ENCODE data around the gene SLC14A1. TPM values are rescaled to one million over a fixed set of nuclear protein-coding genes. Genes with fewer than 3 reads are reported as not detected.

SLC14A1 gene
- polyA plus RNA-seq, 1 donor from 2014 or later: not detected

DNA sequence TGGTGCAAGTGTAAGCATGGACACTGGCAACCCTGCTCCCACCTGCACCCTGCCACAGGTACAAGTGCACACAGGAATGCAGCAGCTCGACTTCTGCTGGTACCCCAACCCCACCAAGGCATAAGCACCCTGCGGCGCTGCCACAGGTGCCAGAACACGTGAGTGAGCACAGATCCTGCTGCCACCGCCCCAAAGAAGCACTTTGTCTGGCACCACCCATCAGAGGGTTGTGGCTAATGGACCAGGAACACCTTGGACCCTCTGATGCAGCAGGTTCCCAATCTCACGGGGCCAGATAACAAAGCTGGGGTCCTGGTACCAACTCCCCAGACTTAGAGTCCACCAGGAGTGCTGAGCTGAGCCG, 32.2 kb upstream of the SLC14A1 start:
- Histone ChIP-seq H3K27ac (ENCODE audit: low read length) (no peak overlapping the region), H3K9me3 (ENCODE audit: low read length) (no peaks in the 10 kb centered on the region), H3K9me2 (ENCODE audit: insufficient read depth, low read length) (no peaks in the 10 kb centered on the region), H3K36me3 (ENCODE audit: insufficient read depth, low read length) (no peaks in the 10 kb centered on the region), H3K4me2 (ENCODE audit: low read length) (no peak overlapping the region), H3K27me3 (ENCODE audit: insufficient read depth, low read depth, low read length) (no peaks in the 10 kb centered on the region), H3K79me2 (replicated peaks; ENCODE audit: insufficient read depth, low read length) (no peaks in the 10 kb centered on the region), H4K20me1 (ENCODE audit: insufficient read depth) (no peaks in the 10 kb centered on the region), H2AFZ (ENCODE audit: low read depth, low read length) (no peak overlapping the region), H3K9ac (ENCODE audit: low read length) (no peak overlapping the region), H3F3A (ENCODE audit: insufficient read depth, low read length, poor library complexity, severe bottlenecking) (no peaks in the 10 kb centered on the region), H3K4me3 (ENCODE audit: low read length) (no peak overlapping the region)
- TF ChIP-seq EP300 (conservative IDR thresholded peaks at IDR 0.05; ENCODE audit: poor library complexity, severe bottlenecking) (no peak), SMC3 (conservative IDR thresholded peaks at IDR 0.05; ENCODE audit: poor library complexity) (no peak), MXI1 (conservative IDR thresholded peaks at IDR 0.05; ENCODE audit: poor library complexity, severe bottlenecking) (no peak), RAD21 (conservative IDR thresholded peaks at IDR 0.05) (no peak), TAF1 (IDR thresholded peaks at IDR 0.05; ENCODE audit: low read depth) (no peak), POLR2AphosphoS5 (IDR thresholded peaks at IDR 0.05) (no peak), EZH2 (IDR thresholded peaks at IDR 0.05; ENCODE audit: borderline replicate concordance, insufficient read depth, low read length, poor library complexity, severe bottlenecking) (no peak)
- TF ChIP-seq, protein P1, sequence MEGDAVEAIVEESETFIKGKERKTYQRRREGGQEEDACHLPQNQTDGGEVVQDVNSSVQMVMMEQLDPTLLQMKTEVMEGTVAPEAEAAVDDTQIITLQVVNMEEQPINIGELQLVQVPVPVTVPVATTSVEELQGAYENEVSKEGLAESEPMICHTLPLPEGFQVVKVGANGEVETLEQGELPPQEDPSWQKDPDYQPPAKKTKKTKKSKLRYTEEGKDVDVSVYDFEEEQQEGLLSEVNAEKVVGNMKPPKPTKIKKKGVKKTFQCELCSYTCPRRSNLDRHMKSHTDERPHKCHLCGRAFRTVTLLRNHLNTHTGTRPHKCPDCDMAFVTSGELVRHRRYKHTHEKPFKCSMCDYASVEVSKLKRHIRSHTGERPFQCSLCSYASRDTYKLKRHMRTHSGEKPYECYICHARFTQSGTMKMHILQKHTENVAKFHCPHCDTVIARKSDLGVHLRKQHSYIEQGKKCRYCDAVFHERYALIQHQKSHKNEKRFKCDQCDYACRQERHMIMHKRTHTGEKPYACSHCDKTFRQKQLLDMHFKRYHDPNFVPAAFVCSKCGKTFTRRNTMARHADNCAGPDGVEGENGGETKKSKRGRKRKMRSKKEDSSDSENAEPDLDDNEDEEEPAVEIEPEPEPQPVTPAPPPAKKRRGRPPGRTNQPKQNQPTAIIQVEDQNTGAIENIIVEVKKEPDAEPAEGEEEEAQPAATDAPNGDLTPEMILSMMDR (IDR thresholded peaks at IDR 0.05; ENCODE audit: poor library complexity, severe bottlenecking): no peak
- TF ChIP-seq, protein P2, sequence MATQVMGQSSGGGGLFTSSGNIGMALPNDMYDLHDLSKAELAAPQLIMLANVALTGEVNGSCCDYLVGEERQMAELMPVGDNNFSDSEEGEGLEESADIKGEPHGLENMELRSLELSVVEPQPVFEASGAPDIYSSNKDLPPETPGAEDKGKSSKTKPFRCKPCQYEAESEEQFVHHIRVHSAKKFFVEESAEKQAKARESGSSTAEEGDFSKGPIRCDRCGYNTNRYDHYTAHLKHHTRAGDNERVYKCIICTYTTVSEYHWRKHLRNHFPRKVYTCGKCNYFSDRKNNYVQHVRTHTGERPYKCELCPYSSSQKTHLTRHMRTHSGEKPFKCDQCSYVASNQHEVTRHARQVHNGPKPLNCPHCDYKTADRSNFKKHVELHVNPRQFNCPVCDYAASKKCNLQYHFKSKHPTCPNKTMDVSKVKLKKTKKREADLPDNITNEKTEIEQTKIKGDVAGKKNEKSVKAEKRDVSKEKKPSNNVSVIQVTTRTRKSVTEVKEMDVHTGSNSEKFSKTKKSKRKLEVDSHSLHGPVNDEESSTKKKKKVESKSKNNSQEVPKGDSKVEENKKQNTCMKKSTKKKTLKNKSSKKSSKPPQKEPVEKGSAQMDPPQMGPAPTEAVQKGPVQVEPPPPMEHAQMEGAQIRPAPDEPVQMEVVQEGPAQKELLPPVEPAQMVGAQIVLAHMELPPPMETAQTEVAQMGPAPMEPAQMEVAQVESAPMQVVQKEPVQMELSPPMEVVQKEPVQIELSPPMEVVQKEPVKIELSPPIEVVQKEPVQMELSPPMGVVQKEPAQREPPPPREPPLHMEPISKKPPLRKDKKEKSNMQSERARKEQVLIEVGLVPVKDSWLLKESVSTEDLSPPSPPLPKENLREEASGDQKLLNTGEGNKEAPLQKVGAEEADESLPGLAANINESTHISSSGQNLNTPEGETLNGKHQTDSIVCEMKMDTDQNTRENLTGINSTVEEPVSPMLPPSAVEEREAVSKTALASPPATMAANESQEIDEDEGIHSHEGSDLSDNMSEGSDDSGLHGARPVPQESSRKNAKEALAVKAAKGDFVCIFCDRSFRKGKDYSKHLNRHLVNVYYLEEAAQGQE (IDR thresholded peaks at IDR 0.05; ENCODE audit: borderline replicate concordance): no peak

DNA sequence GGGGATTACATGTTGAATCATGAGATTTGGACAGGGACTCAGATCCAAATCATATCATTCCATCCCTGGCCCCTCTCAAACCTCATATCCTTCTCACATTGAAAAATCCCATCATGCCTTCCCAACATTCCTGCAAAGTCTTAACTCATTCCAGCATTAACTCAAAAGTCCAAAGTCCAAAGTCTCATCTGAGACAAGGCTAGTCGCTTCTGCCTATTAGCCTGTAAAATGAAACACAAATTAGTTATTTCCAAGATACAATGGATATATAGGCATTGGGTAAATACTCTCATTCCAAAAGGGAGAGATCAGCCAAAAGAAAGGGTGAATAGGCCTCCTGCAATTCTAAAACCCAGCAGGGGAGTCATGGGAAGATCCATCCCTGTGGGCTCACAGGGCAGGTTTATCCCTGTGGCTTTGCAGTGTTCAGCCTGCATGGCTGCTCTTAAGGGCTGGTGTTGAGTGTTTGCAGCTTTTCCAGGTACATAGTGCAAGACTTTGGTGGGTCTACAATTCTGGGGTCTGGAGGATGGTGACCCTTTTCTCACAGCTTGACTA, 21.2 kb upstream of the SLC14A1 start:
- H3K9ac ChIP-seq (ENCODE audit: low read length): no peak overlapping the region
- no peaks in the 10 kb centered on the region for H3K79me2 ChIP-seq (replicated peaks; ENCODE audit: insufficient read depth, low read length)
- TF ChIP-seq POLR2AphosphoS5 (IDR thresholded peaks at IDR 0.05) (no peak), MXI1 (conservative IDR thresholded peaks at IDR 0.05; ENCODE audit: poor library complexity, severe bottlenecking) (no peak), TAF1 (IDR thresholded peaks at IDR 0.05; ENCODE audit: low read depth) (no peak), SMC3 (conservative IDR thresholded peaks at IDR 0.05; ENCODE audit: poor library complexity) (no peak), EZH2 (IDR thresholded peaks at IDR 0.05; ENCODE audit: borderline replicate concordance, insufficient read depth, low read length, poor library complexity, severe bottlenecking) (no peak), RAD21 (conservative IDR thresholded peaks at IDR 0.05) (no peak), EP300 (conservative IDR thresholded peaks at IDR 0.05; ENCODE audit: poor library complexity, severe bottlenecking) (no peak)
- TF ChIP-seq, protein P2 (IDR thresholded peaks at IDR 0.05; ENCODE audit: borderline replicate concordance): no peak
- TF ChIP-seq, protein P1 (IDR thresholded peaks at IDR 0.05; ENCODE audit: poor library complexity, severe bottlenecking): no peak
- H3K36me3 ChIP-seq (ENCODE audit: insufficient read depth, low read length): no peaks in the 10 kb centered on the region
- no peaks in the 10 kb centered on the region for H4K20me1 ChIP-seq (ENCODE audit: insufficient read depth)
- no peaks in the 10 kb centered on the region for H3K27me3 ChIP-seq (ENCODE audit: insufficient read depth, low read depth, low read length)
- no peaks in the 10 kb centered on the region for H3K9me3 ChIP-seq (ENCODE audit: low read length)
- no peaks in the 10 kb centered on the region for H3K9me2 ChIP-seq (ENCODE audit: insufficient read depth, low read length)
- H3F3A ChIP-seq (ENCODE audit: insufficient read depth, low read length, poor library complexity, severe bottlenecking): no peaks in the 10 kb centered on the region
- H3K4me2 ChIP-seq (ENCODE audit: low read length): no peak overlapping the region
- H2AFZ ChIP-seq (ENCODE audit: low read depth, low read length): no peak overlapping the region
- H3K27ac ChIP-seq (ENCODE audit: low read length): no peak overlapping the region
- H3K4me3 ChIP-seq (ENCODE audit: low read length): no peak overlapping the region

Measured in neural cell (in vitro differentiated cells).